GM19099 (cell line): ENCODE data around the gene FBXO24.

Experiments
- POLR2A ChIP-seq: IDR thresholded peaks from 3 replicates; pipeline ENCODE4 v1.6.1; 2011; ENCODE audit warnings: low read depth; ENCODE audit not compliant: insufficient read length; ENCODE audit errors: extremely low read depth

Gene FBXO24

GRCh38 chr7:100586266-100587025, at the start of gene FBXO24:
Gene FBXO24, plus strand, starts transcription at chr7:100586328. Its CDS starts 298 bp downstream, at chr7:100586626.
- TF ChIP-seq POLR2A = peak; percentile 68

- TF ChIP-seq POLR2A = no peak
These were observed 47.8 kb upstream of the FBXO24 start for GRCh38 chr7:100538348-100538653.

- TF ChIP-seq POLR2A = peak; percentile 70
These were observed 47.3 kb upstream of the FBXO24 start, which contains the start of gene AGFG2 for GRCh38 chr7:100538654-100539435. Gene AGFG2, plus strand, starts transcription at chr7:100539203. Its CDS starts 144 bp downstream, at chr7:100539347.

GRCh38 chr7:100539436-100540006, 46.6 kb upstream of the FBXO24 start:
- no peak for TF ChIP-seq POLR2A

GRCh38 chr7:100540073-100540723, 45.9 kb upstream of the FBXO24 start:
- TF ChIP-seq POLR2A = no peak

GRCh38 chr7:100543586-100543985, 42.5 kb upstream of the FBXO24 start:
- TF ChIP-seq POLR2A = no peak

- no peak for TF ChIP-seq POLR2A
These were observed 41.7 kb upstream of the FBXO24 start for GRCh38 chr7:100544386-100544785.

- no peak for TF ChIP-seq POLR2A
These were observed 41.2 kb upstream of the FBXO24 start for GRCh38 chr7:100544967-100545359.

- peak; percentile 55 for TF ChIP-seq POLR2A
These were observed 40.6 kb upstream of the FBXO24 start for GRCh38 chr7:100545360-100546128.

- no peak for TF ChIP-seq POLR2A
These were observed 39.8 kb upstream of the FBXO24 start for GRCh38 chr7:100546129-100546925.

- no peak for TF ChIP-seq POLR2A
These were observed 39.0 kb upstream of the FBXO24 start for GRCh38 chr7:100546926-100547800.

- TF ChIP-seq POLR2A = no peak
These were observed 38.3 kb upstream of the FBXO24 start for GRCh38 chr7:100547872-100548271.

- no peak for TF ChIP-seq POLR2A
These were observed 33.6 kb upstream of the FBXO24 start for GRCh38 chr7:100552532-100552931.
